OCI-LY3 (cell line): ENCODE measurements around the gene SLC2A8.

ENCODE experiments used
- H2AFZ ChIP-seq: fragments of 200-600, 300-600 bp; shearing (Covaris generic); 2 replicates; pipeline ENCODE4 v1.6.0; 2014; ENCODE audit warnings: antibody characterized with exemption, low read depth, low read length
- H3K27ac ChIP-seq: fragments of 200-600, 300-600 bp; sonication (generic); 2 replicates; pipeline ENCODE4 v1.5.1; 2014; ENCODE audit warnings: mild to moderate bottlenecking, low read length, moderate library complexity, mixed read lengths
- H3K27me3 ChIP-seq: fragments of 200-600, 300-600 bp; sonication (generic); 2 replicates; pipeline ENCODE4 v1.6.1; 2014; ENCODE audit warnings: low read depth, low read length, mixed read lengths
- H3K36me3 ChIP-seq: fragments of 200-600, 300-600 bp; sonication (generic); replicated peaks from 2 replicates; pipeline ENCODE3; 2014; ENCODE audit warnings: low read depth, low read length, mixed read lengths
- H3K4me1 ChIP-seq: fragments of 300-600, 200-600 bp; sonication (generic); 2 replicates; pipeline ENCODE4 v1.6.1; 2014; ENCODE audit warnings: low read length, mixed read lengths
- H3K4me2 ChIP-seq: fragments of 200-600, 300-600 bp; sonication (generic); 2 replicates; pipeline ENCODE4 v1.6.1; 2014; ENCODE audit warnings: low read length, mixed read lengths
- H3K4me3 ChIP-seq: fragments of 300-600, 200-600 bp; sonication (generic); 2 replicates; pipeline ENCODE4 v1.5.1; 2014; ENCODE audit warnings: antibody characterized with exemption, mild to moderate bottlenecking, low read length, moderate library complexity
- H3K79me2 ChIP-seq: fragments of 300-600, 200-600 bp; shearing (Covaris generic); 2 replicates; pipeline ENCODE4 v1.6.1; 2014; ENCODE audit warnings: mild to moderate bottlenecking, low read length, mixed read lengths
- H3K9ac ChIP-seq: fragments of 300-600, 200-600 bp; shearing (Covaris generic); 2 replicates; pipeline ENCODE4 v1.6.0; 2014; ENCODE audit warnings: mild to moderate bottlenecking, low read length, moderate library complexity
- H3K9me3 ChIP-seq: fragments of 200-600, 300-600 bp; shearing (Covaris generic); 2 replicates; pipeline ENCODE4 v1.6.1; 2014; ENCODE audit warnings: low read length, mixed read lengths; ENCODE audit not compliant: insufficient read depth
- H4K20me1 ChIP-seq: fragments of 200-600, 300-600 bp; sonication (generic); 2 replicates; pipeline ENCODE4 v1.6.1; 2016; ENCODE audit warnings: low read length, mixed read lengths; ENCODE audit not compliant: insufficient read depth
- CTCF ChIP-seq: fragments of 200-600, 300-600 bp; sonication (generic); IDR thresholded peaks from 2 replicates; pipeline ENCODE4 v1.5.1; 2014; ENCODE audit warnings: antibody characterized with exemption, low read length, low read depth
- EZH2phosphoT487 ChIP-seq: fragments of 200-600 bp; shearing (Covaris generic); IDR thresholded peaks from 2 replicates; pipeline ENCODE4 v1.6.1; 2018; ENCODE audit warnings: antibody characterized with exemption, mixed run types, low read depth

Gene SLC2A8

GRCh38 chr9:127395497-127396252, 1.3 kb upstream of the SLC2A8 start:
- peaks cover 10% of the 10 kb centered on the region for H3K4me1 ChIP-seq
- peak overlapping the region; percentile 77 for H3K4me2 ChIP-seq
- H3K27ac ChIP-seq = no peak overlapping the region
- H3K4me3 ChIP-seq = peak overlapping the region; percentile 85
- no peaks in the 10 kb centered on the region for H3K36me3 ChIP-seq
- no peaks in the 10 kb centered on the region for H3K9me3 ChIP-seq
- no peaks in the 10 kb centered on the region for H3K27me3 ChIP-seq
- H3K9ac ChIP-seq = peak overlapping the region; percentile 57; the same call in 1 of the 2 replicates
- H3K79me2 ChIP-seq = no peaks in the 10 kb centered on the region
- TF ChIP-seq CTCF = no peak
- no peak for TF ChIP-seq EZH2phosphoT487
- H2AFZ ChIP-seq = 0 out of 2 replicates have a peak overlapping the region, but pooled peaks have one; percentile 78
- no peaks in the 10 kb centered on the region for H4K20me1 ChIP-seq

GRCh38 chr9:127396253-127396807, 639 bp upstream of the SLC2A8 start:
- Histone ChIP-seq H3K36me3 (no peaks in the 10 kb centered on the region), H3K4me2 (peak overlapping the region; percentile 77), H3K4me1 (peaks cover 10% of the 10 kb centered on the region), H4K20me1 (no peaks in the 10 kb centered on the region), H3K9ac (peak overlapping the region; percentile 57), H3K27ac (no peak overlapping the region), H3K79me2 (no peaks in the 10 kb centered on the region), H3K9me3 (no peaks in the 10 kb centered on the region), H3K27me3 (no peaks in the 10 kb centered on the region), H3K4me3 (peak overlapping the region; percentile 85), H2AFZ (peak overlapping the region; percentile 78)
- TF ChIP-seq CTCF (no peak), EZH2phosphoT487 (no peak)

GRCh38 chr9:127397646-127398274, 791 bp downstream of the SLC2A8 start:
- Histone ChIP-seq H3K27ac (no peak overlapping the region), H4K20me1 (no peaks in the 10 kb centered on the region), H3K27me3 (no peaks in the 10 kb centered on the region), H3K9ac (peak overlapping the region; percentile 66), H3K9me3 (no peaks in the 10 kb centered on the region), H3K36me3 (no peaks in the 10 kb centered on the region), H3K4me2 (peak overlapping the region; percentile 71), H2AFZ (peak overlapping the region; percentile 65; the same call in 1 of the 2 replicates), H3K79me2 (no peaks in the 10 kb centered on the region), H3K4me1 (peaks cover 10% of the 10 kb centered on the region), H3K4me3 (peak overlapping the region; percentile 85)
- TF ChIP-seq EZH2phosphoT487 = no peak
- TF ChIP-seq CTCF = peak; percentile 70

- no peaks in the 10 kb centered on the region for H3K9me3 ChIP-seq
- no peaks in the 10 kb centered on the region for H3K27me3 ChIP-seq
- TF ChIP-seq EZH2phosphoT487 (no peak), CTCF (no peak)
- peak overlapping the region; percentile 66; the same call in 1 of the 2 replicates for H3K9ac ChIP-seq
- no peaks in the 10 kb centered on the region for H4K20me1 ChIP-seq
- H3K4me1 ChIP-seq = peaks cover 10% of the 10 kb centered on the region
- H3K4me2 ChIP-seq = peak overlapping the region; percentile 71
- H3K27ac ChIP-seq = no peak overlapping the region
- H3K79me2 ChIP-seq = no peaks in the 10 kb centered on the region
- H3K4me3 ChIP-seq = peak overlapping the region; percentile 85
- no peak overlapping the region for H2AFZ ChIP-seq
- H3K36me3 ChIP-seq = no peaks in the 10 kb centered on the region
Measured at GRCh38 chr9:127398275-127398647, 1.3 kb downstream of the SLC2A8 start.
